NCI-H748 (cell line): ENCODE results near the gene PAPLN.

ENCODE experiments used
- DNase-seq: peaks from one replicate; lab custom pipeline; 2025; ENCODE audit not compliant: unreplicated experiment; lab: John Stamatoyannopoulos, UW

The PAPLN gene

DNA sequence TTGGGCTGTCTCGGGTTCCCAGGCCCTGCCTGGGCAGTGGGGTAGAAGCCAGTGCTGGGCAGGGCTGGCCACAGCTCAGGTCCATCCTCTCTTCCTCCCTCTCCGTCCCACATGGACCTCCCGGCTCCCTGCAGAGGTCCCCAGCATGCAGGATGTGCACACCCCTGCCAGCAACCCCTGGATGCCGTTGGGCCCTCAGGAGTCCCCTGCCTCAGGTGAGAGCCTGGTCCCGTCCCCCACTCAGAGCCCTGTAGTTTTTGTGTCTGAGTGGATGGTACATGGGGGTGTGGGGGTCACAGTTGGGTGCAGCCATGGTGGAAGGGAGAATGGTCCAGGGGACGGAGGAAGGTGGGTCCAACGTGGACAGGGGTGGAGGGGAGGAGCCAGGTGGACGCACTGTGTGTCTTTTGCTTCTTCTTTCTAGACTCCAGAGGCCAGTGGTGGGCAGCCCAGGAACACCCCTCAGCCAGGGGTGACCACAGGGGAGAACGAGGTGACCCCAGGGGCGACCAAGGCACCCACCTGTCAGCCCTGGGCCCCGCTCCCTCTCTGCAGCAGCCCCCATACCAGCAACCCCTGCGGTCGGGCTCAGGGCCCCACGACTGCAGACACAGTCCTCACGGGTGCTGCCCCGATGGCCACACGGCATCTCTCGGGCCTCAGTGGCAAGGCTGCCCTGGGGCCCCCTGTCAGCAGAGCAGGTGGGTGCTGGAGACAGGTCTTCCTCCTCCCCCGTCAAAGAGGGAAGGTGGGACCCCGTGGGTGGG is 21.7 kb downstream of the PAPLN start:
- no peak for DNase-seq

GRCh38 chr14:73259837-73260236 is 22.5 kb downstream of the PAPLN start:
- DNase-seq = no peak

DNA sequence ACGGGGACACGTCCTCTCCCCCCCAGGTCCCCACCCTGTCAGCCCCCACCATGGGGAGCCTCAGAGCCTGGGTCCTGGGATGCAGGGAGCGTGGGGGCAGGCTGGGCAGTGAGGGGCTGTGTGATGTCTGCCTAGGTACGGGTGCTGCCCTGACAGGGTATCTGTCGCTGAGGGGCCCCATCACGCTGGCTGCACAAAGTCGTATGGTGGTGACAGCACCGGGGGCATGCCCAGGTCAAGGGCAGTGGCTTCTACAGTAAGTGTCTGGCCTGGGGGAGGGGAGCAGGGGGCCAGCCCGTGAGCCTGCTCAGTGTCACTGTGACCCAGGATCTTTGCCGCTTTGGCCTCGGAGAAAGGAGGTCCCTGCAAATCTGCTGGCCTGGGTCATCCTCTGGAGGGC is 23.3 kb downstream of the PAPLN start:
- DNase-seq = no peak

GRCh38 chr14:73261075-73261474 is 23.8 kb downstream of the PAPLN start:
- DNase-seq = no peak

- no peak for DNase-seq
These were observed 24.5 kb downstream of the PAPLN start for GRCh38 chr14:73261520-73262426.

DNA sequence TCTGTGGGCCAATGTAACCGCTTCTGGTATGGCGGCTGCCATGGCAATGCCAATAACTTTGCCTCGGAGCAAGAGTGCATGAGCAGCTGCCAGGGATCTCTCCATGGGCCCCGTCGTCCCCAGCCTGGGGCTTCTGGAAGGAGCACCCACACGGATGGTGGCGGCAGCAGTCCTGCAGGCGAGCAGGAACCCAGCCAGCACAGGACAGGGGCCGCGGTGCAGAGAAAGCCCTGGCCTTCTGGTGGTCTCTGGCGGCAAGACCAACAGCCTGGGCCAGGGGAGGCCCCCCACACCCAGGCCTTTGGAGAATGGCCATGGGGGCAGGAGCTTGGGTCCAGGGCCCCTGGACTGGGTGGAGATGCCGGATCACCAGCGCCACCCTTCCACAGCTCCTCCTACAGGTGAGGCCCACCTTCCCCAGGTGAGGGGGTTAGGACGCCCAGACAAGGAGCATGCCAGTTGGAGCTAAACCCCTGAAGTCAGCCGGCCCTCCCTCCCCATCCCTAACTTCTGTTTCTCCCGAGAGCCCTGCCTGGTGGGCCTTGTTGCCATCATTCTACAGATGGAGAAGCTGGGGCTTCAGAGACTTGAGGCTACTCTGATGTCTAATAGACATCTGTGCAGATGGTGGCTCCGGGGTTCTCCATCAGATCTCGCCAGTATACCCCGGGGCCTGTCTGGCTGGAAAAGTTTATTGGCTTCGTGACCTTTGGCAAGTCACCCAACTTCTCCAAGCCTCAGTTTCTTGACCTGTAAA is 25.3 kb downstream of the PAPLN start:
- no peak for DNase-seq

DNA sequence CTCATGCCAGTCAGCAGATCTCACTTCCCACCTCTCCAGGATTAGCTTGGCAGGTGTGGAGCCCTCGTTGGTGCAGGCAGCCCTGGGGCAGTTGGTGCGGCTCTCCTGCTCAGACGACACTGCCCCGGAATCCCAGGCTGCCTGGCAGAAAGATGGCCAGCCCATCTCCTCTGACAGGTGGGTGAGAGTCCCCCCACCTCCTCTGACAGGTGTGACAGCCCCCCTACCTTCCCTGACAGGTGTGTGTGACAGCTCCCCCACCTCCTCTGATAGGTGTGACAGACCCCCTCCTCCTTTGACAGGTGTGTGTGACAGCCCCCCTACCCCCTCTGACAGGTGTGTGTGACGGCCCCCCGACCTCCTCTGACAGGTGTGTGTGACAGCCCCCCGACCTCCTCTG is 26.3 kb downstream of the PAPLN start:
- no peak for DNase-seq

GRCh38 chr14:73264080-73264884 is 27.0 kb downstream of the PAPLN start:
- DNase-seq = no peak

- DNase-seq = no peak
These were observed 27.8 kb downstream of the PAPLN start for GRCh38 chr14:73264885-73265720.

DNA sequence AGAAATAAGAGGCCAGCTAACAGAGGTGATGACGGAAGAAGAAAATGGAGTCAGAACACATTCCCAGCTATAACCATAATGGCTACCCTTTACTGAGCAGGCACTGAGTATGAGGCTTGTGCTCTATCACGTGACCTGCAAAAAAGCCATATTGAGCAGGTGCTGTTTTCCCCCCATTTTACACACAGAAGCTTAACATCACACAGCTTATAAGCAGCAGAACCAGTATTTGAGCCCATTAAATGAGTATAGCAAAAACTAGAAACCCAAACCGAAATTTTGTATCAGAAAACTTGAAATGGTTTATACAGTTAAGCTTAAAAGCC is 28.4 kb downstream of the PAPLN start:
- DNase-seq = no peak

- DNase-seq = no peak
These were observed 29.0 kb downstream of the PAPLN start for GRCh38 chr14:73266317-73266716.

GRCh38 chr14:73267474-73267873 is 30.2 kb downstream of the PAPLN start:
- no peak for DNase-seq

DNA sequence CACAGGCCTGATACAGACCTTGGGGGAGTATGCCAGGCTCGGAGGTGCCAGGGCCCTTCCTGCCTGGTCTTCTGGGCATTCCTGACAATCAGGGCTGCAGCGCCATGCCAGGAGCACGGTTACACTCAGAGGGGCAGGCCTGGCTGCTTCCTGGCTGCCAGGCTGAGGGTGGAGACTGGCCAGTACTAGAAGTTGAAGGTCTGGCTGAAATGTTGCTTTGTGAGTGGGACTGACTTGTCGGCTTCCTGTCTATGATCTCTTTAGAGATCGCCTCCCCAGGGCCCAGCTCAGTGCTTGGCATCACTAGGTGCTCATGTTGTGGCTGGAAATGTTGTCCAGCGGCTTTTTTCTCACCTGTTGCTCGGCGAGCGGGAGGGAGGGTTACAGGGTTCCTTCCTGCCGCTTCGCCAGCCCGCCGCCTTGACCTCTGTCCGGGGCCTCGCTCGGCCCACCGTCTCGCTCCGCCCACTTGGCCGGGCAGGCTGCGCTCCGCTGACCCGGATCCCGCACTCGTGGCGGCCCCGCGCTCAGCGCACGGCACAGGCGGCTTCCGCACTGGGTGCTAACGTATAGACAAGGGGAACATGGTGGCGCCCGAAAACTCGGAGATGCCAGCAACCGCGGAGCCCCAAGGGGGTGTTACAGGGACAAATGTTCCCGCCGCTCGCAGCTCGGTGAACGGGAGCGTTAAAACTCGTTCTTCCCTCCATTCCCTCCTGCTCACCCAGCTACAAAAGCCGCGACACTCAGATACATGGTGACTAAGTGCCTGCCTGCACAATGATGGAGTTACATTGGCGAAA is 32.6 kb downstream of the PAPLN start:
- DNase-seq = peak; percentile 42

DNA sequence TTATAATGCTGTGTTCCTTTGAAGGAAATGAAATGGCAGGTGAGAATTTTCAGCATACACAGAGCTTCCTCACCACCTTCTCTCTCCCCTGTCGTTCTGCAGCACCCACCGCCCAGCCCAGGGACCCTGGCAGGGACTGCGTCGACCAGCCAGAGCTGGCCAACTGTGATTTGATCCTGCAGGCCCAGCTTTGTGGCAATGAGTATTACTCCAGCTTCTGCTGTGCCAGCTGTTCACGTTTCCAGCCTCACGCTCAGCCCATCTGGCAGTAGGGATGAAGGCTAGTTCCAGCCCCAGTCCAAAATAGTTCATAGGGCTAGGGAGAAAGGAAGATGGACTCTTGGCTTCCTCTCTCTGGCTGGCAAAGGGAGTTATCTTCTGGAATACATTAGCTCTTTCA is 35.1 kb downstream of the PAPLN start:
- no peak for DNase-seq

- no peak for DNase-seq
These were observed 36.5 kb downstream of the PAPLN start for GRCh38 chr14:73273799-73274198.

GRCh38 chr14:73276836-73277235 is 39.5 kb downstream of the PAPLN start:
- no peak for DNase-seq

DNA sequence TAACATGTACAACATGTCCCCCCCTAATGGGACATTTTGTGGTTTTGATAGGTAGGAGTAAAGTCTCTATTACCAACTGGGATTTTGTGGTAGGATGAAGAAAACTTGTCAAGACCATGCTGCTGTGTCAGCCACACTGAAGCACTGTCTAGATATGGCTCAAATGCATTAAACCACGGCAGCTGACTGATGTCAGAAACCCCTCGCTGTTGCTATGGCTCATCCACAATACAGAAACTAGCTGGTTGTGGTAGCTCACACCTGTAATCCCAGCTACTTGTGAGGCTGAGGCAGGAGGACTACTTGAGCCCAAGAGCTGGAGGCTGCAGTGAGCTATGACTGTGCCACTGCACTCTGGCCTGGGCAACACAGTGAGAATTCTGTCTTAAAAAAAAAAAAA is 40.1 kb downstream of the PAPLN start:
- DNase-seq = no peak

DNA sequence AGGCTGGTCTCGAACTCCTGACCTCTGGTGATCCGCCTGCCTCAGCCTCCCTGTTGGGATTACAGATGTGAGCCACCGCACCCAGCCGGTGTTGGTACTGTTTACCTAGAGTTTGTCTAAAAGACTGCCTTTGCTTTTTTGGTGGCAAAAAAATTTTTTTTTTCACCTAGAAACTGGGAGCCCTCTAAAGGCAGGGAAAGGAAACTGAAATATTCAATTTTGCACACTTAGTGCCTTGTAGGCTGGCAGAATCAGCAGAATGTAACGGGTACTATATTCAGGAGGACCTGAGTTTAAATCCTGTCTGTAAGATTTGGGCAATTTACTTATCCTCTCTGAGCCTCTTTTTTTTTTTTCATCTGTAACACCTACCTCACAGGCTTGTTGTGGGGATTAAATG is 43.6 kb downstream of the PAPLN start:
- DNase-seq = no peak
